GM12874 (cell line): Measurements from ENCODE around the gene IMPA2.

Experiments used
- TF ChIP-seq, protein P1 (sequence below): IDR thresholded peaks from 2 replicates; pipeline ENCODE4 v1.5.1; 2011; ENCODE audit warnings: low read depth, mild to moderate bottlenecking, control low read depth, low read length, moderate library complexity; ENCODE audit not compliant: insufficient read depth

IMPA2 gene

DNA sequence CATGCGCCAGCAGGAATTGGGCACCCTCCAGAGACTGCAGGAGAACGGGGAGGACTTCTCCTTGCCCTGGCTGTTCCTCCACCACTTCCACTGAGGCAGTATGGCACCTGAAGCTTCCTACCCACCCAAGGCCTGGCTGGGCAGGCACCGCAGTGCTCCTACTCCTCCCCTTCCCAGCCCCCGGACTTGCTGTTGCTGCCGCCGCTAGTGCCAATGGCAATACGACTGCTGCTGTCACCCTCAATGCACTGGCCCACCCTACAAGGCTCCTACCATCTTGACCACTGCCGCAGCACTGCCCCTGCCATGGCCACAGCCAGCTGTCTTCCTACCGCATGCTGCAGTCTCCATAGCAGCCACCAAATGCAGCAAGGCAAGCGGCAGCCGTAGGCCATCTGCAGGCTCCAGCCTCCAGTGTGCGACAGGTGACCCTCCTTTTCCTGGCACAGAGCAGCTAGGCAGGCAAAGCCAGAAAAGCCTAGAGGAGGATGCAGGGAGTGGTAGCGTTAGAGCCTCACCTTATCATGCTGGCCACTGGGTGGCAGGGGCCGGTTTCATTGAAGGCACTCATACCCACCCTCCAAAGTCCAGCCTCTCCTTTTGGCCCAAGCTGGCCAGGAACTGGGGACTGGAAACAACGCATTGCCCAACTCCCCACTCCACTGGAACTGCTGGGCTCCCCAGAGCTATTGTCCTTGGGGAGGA is 64.9 kb downstream of the IMPA2 start:
- TF ChIP-seq, protein P1, sequence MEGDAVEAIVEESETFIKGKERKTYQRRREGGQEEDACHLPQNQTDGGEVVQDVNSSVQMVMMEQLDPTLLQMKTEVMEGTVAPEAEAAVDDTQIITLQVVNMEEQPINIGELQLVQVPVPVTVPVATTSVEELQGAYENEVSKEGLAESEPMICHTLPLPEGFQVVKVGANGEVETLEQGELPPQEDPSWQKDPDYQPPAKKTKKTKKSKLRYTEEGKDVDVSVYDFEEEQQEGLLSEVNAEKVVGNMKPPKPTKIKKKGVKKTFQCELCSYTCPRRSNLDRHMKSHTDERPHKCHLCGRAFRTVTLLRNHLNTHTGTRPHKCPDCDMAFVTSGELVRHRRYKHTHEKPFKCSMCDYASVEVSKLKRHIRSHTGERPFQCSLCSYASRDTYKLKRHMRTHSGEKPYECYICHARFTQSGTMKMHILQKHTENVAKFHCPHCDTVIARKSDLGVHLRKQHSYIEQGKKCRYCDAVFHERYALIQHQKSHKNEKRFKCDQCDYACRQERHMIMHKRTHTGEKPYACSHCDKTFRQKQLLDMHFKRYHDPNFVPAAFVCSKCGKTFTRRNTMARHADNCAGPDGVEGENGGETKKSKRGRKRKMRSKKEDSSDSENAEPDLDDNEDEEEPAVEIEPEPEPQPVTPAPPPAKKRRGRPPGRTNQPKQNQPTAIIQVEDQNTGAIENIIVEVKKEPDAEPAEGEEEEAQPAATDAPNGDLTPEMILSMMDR: no peak

GRCh38 chr18:12046751-12047335 is 65.5 kb downstream of the IMPA2 start:
- TF ChIP-seq, protein P1: peak; percentile 40

GRCh38 chr18:12048010-12048826 is 66.9 kb downstream of the IMPA2 start:
- TF ChIP-seq, protein P1: no peak

- TF ChIP-seq, protein P1: no peak
Measured at GRCh38 chr18:12048827-12049175, 67.5 kb downstream of the IMPA2 start.

GRCh38 chr18:12049978-12050811 is 68.9 kb downstream of the IMPA2 start:
- TF ChIP-seq, protein P1: no peak

GRCh38 chr18:12052866-12053265 is 71.6 kb downstream of the IMPA2 start:
- TF ChIP-seq, protein P1: no peak
